ENCODE measurements around the gene NTF4.

NTF4 gene, protein sequence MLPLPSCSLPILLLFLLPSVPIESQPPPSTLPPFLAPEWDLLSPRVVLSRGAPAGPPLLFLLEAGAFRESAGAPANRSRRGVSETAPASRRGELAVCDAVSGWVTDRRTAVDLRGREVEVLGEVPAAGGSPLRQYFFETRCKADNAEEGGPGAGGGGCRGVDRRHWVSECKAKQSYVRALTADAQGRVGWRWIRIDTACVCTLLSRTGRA

DNA sequence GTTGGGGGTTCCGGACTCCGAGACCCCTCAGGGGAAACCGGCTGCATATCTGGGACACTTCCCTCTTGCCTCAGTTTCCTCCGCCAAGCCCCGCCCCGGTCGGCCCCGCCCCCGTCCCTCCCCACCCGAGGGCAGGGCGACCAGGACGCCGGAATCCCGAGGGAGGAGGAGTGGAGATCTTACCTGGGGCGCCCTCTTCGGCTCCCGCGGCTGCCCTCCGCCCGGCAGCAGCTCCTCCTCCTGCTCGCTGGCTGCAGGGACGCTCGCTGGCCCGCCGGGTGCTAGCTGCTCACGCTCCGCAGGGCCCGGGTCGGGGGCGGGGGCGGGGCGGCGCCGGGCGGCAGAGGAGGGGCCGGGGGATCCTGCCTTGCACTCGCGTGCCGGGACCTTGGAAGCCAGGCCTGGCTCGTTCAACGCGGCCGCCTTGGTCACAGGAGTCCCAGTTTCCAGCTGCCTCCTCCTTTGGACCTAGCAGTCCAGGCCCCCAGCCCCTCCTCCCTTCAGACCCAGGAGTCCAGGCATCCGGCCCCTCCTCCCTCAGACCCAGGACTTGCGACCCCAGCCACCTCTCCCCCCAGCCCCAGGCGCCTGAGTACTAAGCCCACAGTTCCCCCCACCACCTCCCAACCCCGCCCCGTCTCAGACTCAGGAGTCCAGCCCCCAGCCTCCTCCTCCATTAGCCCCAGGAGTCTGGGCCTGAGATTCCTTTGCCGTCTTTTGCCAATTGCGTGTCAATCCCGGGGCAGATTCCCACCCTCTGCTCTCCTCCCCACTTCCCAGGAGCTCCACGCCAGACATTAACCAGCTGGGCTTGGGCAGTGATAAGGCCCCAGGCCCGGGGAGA is at the start of gene NTF4:
NTF4 (minus strand) TSS at position 51 of the 844 bp plus-strand sequence. CDS start 2,821 bp downstream, outside the sequence.
- H3K4me1 ChIP-seq, result no peaks in the 10 kb centered on the region
- no peak within 1 kb of the TSS for H3K27ac ChIP-seq
- peak within 1 kb of the TSS; percentile 49 for H3K4me2 ChIP-seq (ENCODE audit: low read length)
- no peaks in the 10 kb centered on the region for H3K79me2 ChIP-seq
- H3K4me3 ChIP-seq (ENCODE audit: low read depth, low read length), result peak within 1 kb of the TSS; percentile 16
- H3K9ac ChIP-seq, result no peak within 1 kb of the TSS
- TF ChIP-seq, protein P1, sequence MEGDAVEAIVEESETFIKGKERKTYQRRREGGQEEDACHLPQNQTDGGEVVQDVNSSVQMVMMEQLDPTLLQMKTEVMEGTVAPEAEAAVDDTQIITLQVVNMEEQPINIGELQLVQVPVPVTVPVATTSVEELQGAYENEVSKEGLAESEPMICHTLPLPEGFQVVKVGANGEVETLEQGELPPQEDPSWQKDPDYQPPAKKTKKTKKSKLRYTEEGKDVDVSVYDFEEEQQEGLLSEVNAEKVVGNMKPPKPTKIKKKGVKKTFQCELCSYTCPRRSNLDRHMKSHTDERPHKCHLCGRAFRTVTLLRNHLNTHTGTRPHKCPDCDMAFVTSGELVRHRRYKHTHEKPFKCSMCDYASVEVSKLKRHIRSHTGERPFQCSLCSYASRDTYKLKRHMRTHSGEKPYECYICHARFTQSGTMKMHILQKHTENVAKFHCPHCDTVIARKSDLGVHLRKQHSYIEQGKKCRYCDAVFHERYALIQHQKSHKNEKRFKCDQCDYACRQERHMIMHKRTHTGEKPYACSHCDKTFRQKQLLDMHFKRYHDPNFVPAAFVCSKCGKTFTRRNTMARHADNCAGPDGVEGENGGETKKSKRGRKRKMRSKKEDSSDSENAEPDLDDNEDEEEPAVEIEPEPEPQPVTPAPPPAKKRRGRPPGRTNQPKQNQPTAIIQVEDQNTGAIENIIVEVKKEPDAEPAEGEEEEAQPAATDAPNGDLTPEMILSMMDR (IDR thresholded peaks at IDR 0.05), result no peak
- H3K27me3 ChIP-seq (ENCODE audit: control insufficient read depth, insufficient read depth, low read length), result no peaks in the 10 kb centered on the region
- H3K9me3 ChIP-seq (ENCODE audit: control insufficient read depth, low read length), result no peaks in the 10 kb centered on the region
- no peaks in the 10 kb centered on the region for H3K36me3 ChIP-seq (ENCODE audit: control insufficient read depth, insufficient read depth, low read length)
- H2AFZ ChIP-seq, result no peak within 1 kb of the TSS

DNA sequence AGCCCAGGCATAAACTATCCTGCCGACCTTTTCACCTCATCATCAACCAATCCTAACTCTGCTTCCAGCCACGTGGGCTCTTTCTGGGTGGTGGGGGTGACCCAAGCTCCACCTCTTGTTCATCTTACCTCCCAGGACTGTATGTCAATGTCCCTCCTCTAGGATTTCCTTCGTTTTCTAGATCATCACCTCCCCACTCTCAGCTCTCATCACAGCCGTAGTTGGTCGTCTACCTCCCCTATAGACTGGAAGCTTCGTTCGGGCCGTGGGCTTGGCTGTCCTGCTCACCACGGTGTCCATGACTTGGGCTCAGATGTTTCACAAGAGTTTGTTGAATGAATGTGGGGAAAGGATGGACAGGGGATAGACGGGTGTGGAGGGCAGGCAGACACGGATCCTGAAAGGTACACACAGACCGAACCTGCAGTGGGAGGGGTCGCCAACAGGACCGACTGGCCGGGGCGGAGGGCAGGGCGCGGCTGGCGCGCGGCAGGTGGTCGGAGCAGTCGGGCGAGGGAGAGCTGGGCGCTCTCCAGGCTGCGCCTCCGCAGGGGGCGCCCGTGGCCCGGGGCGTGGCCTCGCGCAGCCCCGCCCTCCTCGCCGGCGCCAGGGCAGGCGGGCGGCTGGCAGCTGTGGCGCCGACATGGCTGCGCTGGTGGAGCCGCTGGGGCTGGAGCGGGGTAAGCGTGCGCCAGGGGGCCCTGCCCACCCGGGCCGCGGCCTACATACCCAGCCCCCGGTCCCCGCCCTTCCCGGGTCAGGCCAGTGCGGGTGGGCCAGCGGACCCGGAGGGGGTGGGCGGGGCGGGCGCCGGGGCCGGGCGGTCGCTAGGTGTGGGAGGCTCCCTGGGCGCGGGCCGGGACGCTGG is 49.4 kb upstream of the NTF4 start, which contains the start of gene LIN7B:
LIN7B (plus strand) TSS at position 609 of the 868 bp plus-strand sequence; CDS start at position 644, 35 bp downstream.
- peaks cover 13% of the 10 kb centered on the region for H3K4me1 ChIP-seq
- H3K4me3 ChIP-seq (ENCODE audit: low read depth, low read length), result peak within 1 kb of the TSS; percentile 75
- H3K36me3 ChIP-seq (ENCODE audit: control insufficient read depth, insufficient read depth, low read length), result no peaks in the 10 kb centered on the region
- no peaks in the 10 kb centered on the region for H3K9me3 ChIP-seq (ENCODE audit: control insufficient read depth, low read length)
- H3K79me2 ChIP-seq, result no peaks in the 10 kb centered on the region
- H3K9ac ChIP-seq, result no peak within 1 kb of the TSS
- no peaks in the 10 kb centered on the region for H3K27me3 ChIP-seq (ENCODE audit: control insufficient read depth, insufficient read depth, low read length)
- peak within 1 kb of the TSS; percentile 85 for H3K4me2 ChIP-seq (ENCODE audit: low read length)
- peak within 1 kb of the TSS; percentile 81 for H3K27ac ChIP-seq
- H2AFZ ChIP-seq, result peak within 1 kb of the TSS; percentile 94
- TF ChIP-seq, protein P1 (IDR thresholded peaks at IDR 0.05), result peak; percentile 36

DNA sequence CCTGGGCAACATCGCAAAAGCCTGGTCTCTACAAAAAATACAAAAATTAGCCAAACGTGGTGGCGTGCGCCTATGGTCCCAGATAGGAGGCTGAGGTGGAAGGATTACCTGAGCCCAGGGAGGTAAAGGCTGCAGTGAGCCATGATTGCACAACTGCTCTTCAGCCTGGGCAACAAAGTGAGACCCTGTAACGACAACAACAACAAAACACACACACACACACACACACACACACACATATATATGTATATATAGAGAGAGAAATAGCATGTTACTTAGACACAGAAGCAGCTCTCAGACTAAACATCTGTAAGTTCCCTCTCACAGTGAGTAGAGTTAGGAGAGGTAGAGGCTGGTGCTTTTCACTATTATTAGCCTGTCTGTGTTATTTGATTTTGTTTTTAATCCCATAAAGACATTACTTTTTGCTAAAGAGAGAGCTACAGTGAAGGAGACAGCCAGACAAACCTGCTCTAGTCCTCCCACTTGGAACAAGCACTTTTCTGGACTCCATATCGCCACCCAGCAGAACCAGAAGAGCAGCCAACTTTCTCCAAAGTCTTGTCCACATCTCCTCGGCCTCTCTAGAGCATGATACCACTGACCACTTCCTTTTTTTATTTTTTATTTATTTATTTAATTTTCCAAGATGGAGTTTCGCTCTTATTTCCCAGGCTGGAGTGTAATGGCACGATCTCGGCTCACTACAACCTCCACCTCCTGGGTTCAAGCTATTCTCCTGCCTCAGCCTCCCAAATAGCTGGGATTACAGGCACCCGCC is 46.8 kb upstream of the NTF4 start:
- Histone ChIP-seq H3K27ac (no peak overlapping the region), H3K4me1 (peaks cover 4% of the 10 kb centered on the region), H2AFZ (no peak overlapping the region), H3K4me2 (ENCODE audit: low read length) (no peak overlapping the region), H3K9ac (no peak overlapping the region), H3K4me3 (ENCODE audit: low read depth, low read length) (no peak overlapping the region), H3K27me3 (ENCODE audit: control insufficient read depth, insufficient read depth, low read length) (no peaks in the 10 kb centered on the region), H3K9me3 (ENCODE audit: control insufficient read depth, low read length) (no peaks in the 10 kb centered on the region), H3K36me3 (ENCODE audit: control insufficient read depth, insufficient read depth, low read length) (no peaks in the 10 kb centered on the region), H3K79me2 (no peaks in the 10 kb centered on the region)
- TF ChIP-seq, protein P1 (IDR thresholded peaks at IDR 0.05), result no peak

DNA sequence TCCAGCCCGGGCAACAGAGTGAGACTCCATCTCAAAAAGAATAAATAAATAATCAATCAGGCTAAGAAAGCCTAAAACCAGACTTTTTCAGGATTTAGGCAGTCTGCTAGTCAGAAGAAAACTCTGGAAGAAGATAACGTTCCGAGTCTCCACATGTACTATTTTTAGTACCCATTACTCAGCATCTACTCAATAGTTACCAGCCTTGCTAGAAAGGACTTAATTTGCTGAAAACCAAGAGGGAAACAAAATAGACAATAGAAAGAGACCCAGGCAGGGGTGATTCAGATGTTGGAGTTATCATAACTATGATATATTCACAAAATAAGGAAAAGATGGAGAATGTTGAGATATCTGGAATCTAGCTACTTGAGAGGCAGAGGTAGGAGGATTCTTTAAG is 45.9 kb upstream of the NTF4 start:
- Histone ChIP-seq H3K9ac (no peak overlapping the region), H3K4me3 (ENCODE audit: low read depth, low read length) (no peak overlapping the region), H3K36me3 (ENCODE audit: control insufficient read depth, insufficient read depth, low read length) (no peaks in the 10 kb centered on the region), H3K4me2 (ENCODE audit: low read length) (peak overlapping the region; percentile 51), H3K27me3 (ENCODE audit: control insufficient read depth, insufficient read depth, low read length) (no peaks in the 10 kb centered on the region), H3K4me1 (peaks cover 4% of the 10 kb centered on the region), H3K79me2 (no peaks in the 10 kb centered on the region), H3K9me3 (ENCODE audit: control insufficient read depth, low read length) (no peaks in the 10 kb centered on the region), H3K27ac (no peak overlapping the region), H2AFZ (no peak overlapping the region)
- TF ChIP-seq, protein P1 (IDR thresholded peaks at IDR 0.05), result no peak

Data from parathyroid adenoma (tissue), 2 donors.